ENCODE measurements around the gene PFDN4. TPM values are rescaled to one million over a fixed set of nuclear protein-coding genes. Genes with fewer than 3 reads are reported as not detected.

Gene PFDN4
- total and polyA plus RNA-seq, 2 of the 13 experiments (the other 11 are each of a cell fraction or from before 2014, with no cell fraction given), result 59.8 to 227 TPM

GRCh38 chr20:54207743-54208547, at the start of gene PFDN4 (continued):
- TF ChIP-seq FOXO1 (CRISPR knock-in tag; IDR thresholded peaks at IDR 0.05) (peak; percentile 97), KAT2B (IDR thresholded peaks at IDR 0.05; ENCODE audit: borderline replicate concordance, low read depth, low read length) (no peak), E2F2 (CRISPR knock-in tag; IDR thresholded peaks at IDR 0.05; ENCODE audit: borderline replicate concordance) (peak; percentile 31; the same call in 1 of the 2 replicates), ETV5 (CRISPR knock-in tag; IDR thresholded peaks at IDR 0.05; ENCODE audit: borderline replicate concordance) (peak; percentile 48; the same call in 1 of the 2 replicates), ZFAT (CRISPR knock-in tag; conservative IDR thresholded peaks at IDR 0.05) (peak; percentile 96), ZNF784 (CRISPR knock-in tag; IDR thresholded peaks at IDR 0.05; ENCODE audit: borderline replicate concordance) (peak; percentile 84; the same call in 1 of the 2 replicates), CAMTA2 (CRISPR knock-in tag; IDR thresholded peaks at IDR 0.05; ENCODE audit: borderline replicate concordance) (peak; percentile 95), ZNF839 (CRISPR knock-in tag; IDR thresholded peaks at IDR 0.05; ENCODE audit: borderline replicate concordance) (peak; percentile 63; the same call in 1 of the 2 replicates), ZNF318 (CRISPR knock-in tag; IDR thresholded peaks at IDR 0.05) (no peak), KLF16 (CRISPR knock-in tag; IDR thresholded peaks at IDR 0.05) (peak in 1 of 2 experiments; percentile 91; a peak in 2 of 4 replicates), ZSCAN25 (CRISPR knock-in tag; IDR thresholded peaks at IDR 0.05) (peak; percentile 73), ZNF607 (CRISPR knock-in tag; IDR thresholded peaks at IDR 0.05; ENCODE audit: borderline replicate concordance) (peak; percentile 95), ZFX (CRISPR knock-in tag; IDR thresholded peaks at IDR 0.05; ENCODE audit: low read depth) (peak; percentile 99), ZNF75D (CRISPR knock-in tag; IDR thresholded peaks at IDR 0.05; ENCODE audit: borderline replicate concordance) (peak; percentile 25; the same call in 1 of the 2 replicates), ZBTB25 (CRISPR knock-in tag; IDR thresholded peaks at IDR 0.05) (peak; percentile 88), ZNF234 (CRISPR knock-in tag; conservative IDR thresholded peaks at IDR 0.05) (peak; percentile 87; the same call in 1 of the 2 replicates)
